Smooth muscle cell (in vitro differentiated cells): ENCODE measurements around the gene AGPAT3. TPM values are rescaled to one million over a fixed set of nuclear protein-coding genes. Genes with fewer than 3 reads are reported as not detected.
A peak's percentile ranks its signal among the peaks of the same experiment; 100 is the strongest.

Experiments
- DNase-seq: peaks from one replicate; lab custom pipeline; 2025; ENCODE audit not compliant: unreplicated experiment; lab: John Stamatoyannopoulos, UW
- H2AFZ ChIP-seq: fragments of 200-600 bp; sonication (generic); 2 replicates; pipeline ENCODE4 v1.6.0; 2016; ENCODE audit warnings: antibody characterized with exemption, low read depth, mild to moderate bottlenecking
- H3F3A ChIP-seq: fragments of 200-600 bp; sonication (generic); 2 replicates; pipeline ENCODE4 v1.6.0; 2017; ENCODE audit warnings: antibody characterized with exemption, low read depth
- H3K27ac ChIP-seq: fragments of 200-600 bp; sonication (generic); 2 replicates; pipeline ENCODE4 v1.5.1; 2016; ENCODE audit warnings: low read depth, mild to moderate bottlenecking
- H3K27me3 ChIP-seq: fragments of 200-600 bp; sonication (generic); 2 replicates; pipeline ENCODE4 v1.6.1; 2016; ENCODE audit warnings: low read depth, mild to moderate bottlenecking
- H3K36me3 ChIP-seq: fragments of 200-600 bp; sonication (generic); 2 replicates; pipeline ENCODE4 v1.5.1; 2016; ENCODE audit warnings: low read depth
- H3K4me1 ChIP-seq: fragments of 200-600 bp; sonication (generic); 2 replicates; pipeline ENCODE4 v1.5.1; 2016; ENCODE audit warnings: low read depth
- H3K4me2 ChIP-seq: fragments of 200-600 bp; sonication (generic); 2 replicates; pipeline ENCODE4 v1.6.0; 2016; ENCODE audit warnings: mild to moderate bottlenecking
- H3K4me3 ChIP-seq: fragments of 200-600 bp; sonication (generic); 2 replicates; pipeline ENCODE4 v1.5.1; 2016; ENCODE audit warnings: mild to moderate bottlenecking
- H3K79me2 ChIP-seq: fragments of 200-600 bp; sonication (generic); 2 replicates; pipeline ENCODE4 v1.6.0; 2016; ENCODE audit warnings: low read depth, mild to moderate bottlenecking
- H3K9ac ChIP-seq: fragments of 200-600 bp; sonication (generic); 2 replicates; pipeline ENCODE4 v1.6.0; 2016; ENCODE audit warnings: low read depth
- H3K9me3 ChIP-seq: fragments of 200-600 bp; sonication (generic); replicated peaks from 2 replicates; pipeline ENCODE4 v1.5.1; 2016; ENCODE audit warnings: low read depth
- H4K20me1 ChIP-seq: fragments of 200-600 bp; sonication (generic); 2 replicates; pipeline ENCODE4 v1.6.0; 2016; ENCODE audit warnings: low read depth
- CTCF ChIP-seq: fragments of 200-600 bp; sonication (generic); IDR thresholded peaks from 2 replicates; pipeline ENCODE4 v1.5.1; 2017; ENCODE audit warnings: borderline replicate concordance, mild to moderate bottlenecking, antibody characterized with exemption; ENCODE audit not compliant: insufficient read depth, poor library complexity, severe bottlenecking
- WGBS: methylation state at CpG from one replicate; pipeline ENCODE4 v1.1.7; 2016; ENCODE audit warnings: low lambda C conversion rate; 5-methylcytosine and 5-hydroxymethylcytosine counted together
- polyA plus RNA-seq: library from polyadenylated mRNA; unstranded; fragments of >200 nt; fragmentation: Nextera tagmentation; extraction: Ambion mirVana; gene quantifications from 2 replicates; pipeline ENCODE4 v1.2.1, GENCODE V29; 2016
- total RNA-seq: library from RNA; depleted of rRNA; stranded (reverse); fragments of >200 nt; gene quantifications from 2 replicates; pipeline ENCODE4 v1.2.3, GENCODE V29; 2014

Gene AGPAT3
- total and polyA plus RNA-seq, 2 experiments from 2014 or later, result 10.9 to 17.2 TPM

- no peak for DNase-seq
- H3K9me3 ChIP-seq, result no peaks in the 10 kb centered on the region
- H2AFZ ChIP-seq, result no peak overlapping the region
- TF ChIP-seq CTCF, result no peak
- no peak overlapping the region for H3K4me3 ChIP-seq
- H4K20me1 ChIP-seq, result peaks cover 75% of the 10 kb centered on the region
- peaks cover 22% of the 10 kb centered on the region for H3K79me2 ChIP-seq
- WGBS, result 92% methylated on average over 3 of the region's 3 CpGs
- no peak overlapping the region for H3K27ac ChIP-seq
- H3K4me2 ChIP-seq, result no peak overlapping the region
- H3K27me3 ChIP-seq, result no peaks in the 10 kb centered on the region
- no peaks in the 10 kb centered on the region for H3F3A ChIP-seq
- H3K9ac ChIP-seq, result no peak overlapping the region
- no peaks in the 10 kb centered on the region for H3K4me1 ChIP-seq
- H3K36me3 ChIP-seq, result no peaks in the 10 kb centered on the region
Measured at GRCh38 chr21:43912910-43913309, 47.9 kb downstream of the AGPAT3 start.

GRCh38 chr21:43913928-43914327 lies 48.9 kb downstream of the AGPAT3 start:
- Histone ChIP-seq H3F3A (no peaks in the 10 kb centered on the region), H3K4me1 (no peaks in the 10 kb centered on the region), H3K4me3 (no peak overlapping the region), H3K27ac (peak overlapping the region; percentile 57), H3K4me2 (peak overlapping the region; percentile 74), H3K9ac (no peak overlapping the region), H3K27me3 (no peaks in the 10 kb centered on the region), H3K36me3 (no peaks in the 10 kb centered on the region), H3K9me3 (no peaks in the 10 kb centered on the region), H2AFZ (no peak overlapping the region), H3K79me2 (peaks cover 22% of the 10 kb centered on the region), H4K20me1 (peaks cover 77% of the 10 kb centered on the region)
- WGBS, result 19% methylated on average over 6 of the region's 6 CpGs
- no peak for DNase-seq
- no peak for TF ChIP-seq CTCF

- DNase-seq, result no peak
- H3K9ac ChIP-seq, result no peak overlapping the region
- no peaks in the 10 kb centered on the region for H3K9me3 ChIP-seq
- peaks cover 24% of the 10 kb centered on the region for H3K79me2 ChIP-seq
- no peaks in the 10 kb centered on the region for H3F3A ChIP-seq
- no peaks in the 10 kb centered on the region for H3K36me3 ChIP-seq
- no peak overlapping the region for H2AFZ ChIP-seq
- TF ChIP-seq CTCF, result no peak
- no peak overlapping the region for H3K4me2 ChIP-seq
- H3K4me1 ChIP-seq, result peaks cover 9% of the 10 kb centered on the region
- no peak overlapping the region for H3K4me3 ChIP-seq
- H3K27me3 ChIP-seq, result no peaks in the 10 kb centered on the region
- H4K20me1 ChIP-seq, result peaks cover 83% of the 10 kb centered on the region
- WGBS, result 95% methylated on average over 9 of the region's 9 CpGs
- H3K27ac ChIP-seq, result no peak overlapping the region
Measured at GRCh38 chr21:43916076-43916475, 51.1 kb downstream of the AGPAT3 start.

DNA sequence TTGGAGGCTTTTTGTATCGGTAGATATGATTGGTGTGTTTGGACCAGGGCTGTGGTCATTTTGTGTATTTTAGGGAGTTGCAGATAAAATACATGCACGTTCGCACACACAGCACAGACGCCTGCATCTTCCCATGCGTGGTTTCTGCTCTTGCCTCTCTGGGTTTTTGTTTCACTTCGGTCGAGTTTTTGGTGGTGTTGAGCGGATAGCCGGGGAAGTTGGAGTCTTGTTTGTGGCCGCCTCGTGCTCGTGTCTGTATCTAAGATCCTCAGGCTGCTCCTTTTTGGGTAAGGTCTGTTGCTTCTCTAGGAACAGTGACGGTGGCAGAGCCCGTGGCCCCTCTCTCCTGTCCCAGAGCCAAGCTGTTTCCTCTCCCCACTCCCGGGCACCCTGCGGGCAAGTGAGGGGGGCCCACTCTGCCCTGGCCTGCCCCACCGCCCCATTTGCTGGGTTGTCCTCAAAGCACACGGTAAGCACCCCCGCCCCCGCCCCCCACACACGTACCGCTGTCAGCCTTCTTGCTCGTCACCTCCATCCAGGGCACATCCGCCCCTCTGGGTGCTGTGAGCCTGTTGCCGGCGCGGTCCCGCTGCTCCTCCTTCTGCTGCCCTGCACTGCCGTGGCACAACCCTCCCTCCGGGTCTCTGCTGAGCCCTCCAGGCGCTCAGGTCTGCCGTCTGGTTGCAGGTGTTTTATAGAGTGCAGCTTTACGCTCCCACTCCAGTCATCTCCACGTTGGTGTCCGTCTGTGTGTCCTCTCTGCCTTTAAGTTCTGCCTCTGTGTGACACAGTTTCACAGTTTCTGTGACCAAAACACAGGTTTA lies 51.9 kb downstream of the AGPAT3 start:
- H4K20me1 ChIP-seq, result peaks cover 83% of the 10 kb centered on the region
- no peaks in the 10 kb centered on the region for H3K9me3 ChIP-seq
- no peaks in the 10 kb centered on the region for H3F3A ChIP-seq
- H3K4me3 ChIP-seq, result no peak overlapping the region
- DNase-seq, result no peak
- H3K27me3 ChIP-seq, result no peaks in the 10 kb centered on the region
- no peak overlapping the region for H3K27ac ChIP-seq
- peaks cover 17% of the 10 kb centered on the region for H3K4me1 ChIP-seq
- H3K36me3 ChIP-seq, result no peaks in the 10 kb centered on the region
- H3K9ac ChIP-seq, result no peak overlapping the region
- H3K79me2 ChIP-seq, result peaks cover 31% of the 10 kb centered on the region
- H2AFZ ChIP-seq, result no peak overlapping the region
- WGBS, result 84% methylated on average over 24 of the region's 35 CpGs
- no peak overlapping the region for H3K4me2 ChIP-seq
- no peak for TF ChIP-seq CTCF
